Measurements from ENCODE around the gene PLEKHA4. TPM values are rescaled to one million over a fixed set of nuclear protein-coding genes. Genes with fewer than 3 reads are reported as not detected.

The PLEKHA4 gene
- 1 to 10 TPM; 6.6 to 7.0 TPM for total RNA-seq
- 19.7 TPM for polyA plus RNA-seq (2013, experiment 1 of 2)
- 15.2 TPM for polyA plus RNA-seq (2013, experiment 2 of 2)
- long read RNA-seq, experiment 1, partial matches to known transcripts: 1 of 4 reads
- long read RNA-seq, experiment 1, other reads (novel, unspliced or antisense): 2 of 4 reads
- long read RNA-seq, experiment 2, transcript PLEKHA4-201 (20 exons, 3,088 nt): major isoform, 8 of 20 reads
- long read RNA-seq, experiment 2, partial matches to known transcripts: 1 of 20 reads
- long read RNA-seq, experiment 2, other reads (novel, unspliced or antisense): 10 of 20 reads
- long read RNA-seq, experiment 3, partial matches to known transcripts: 1 of 1 reads
- long read RNA-seq, experiment 3, other reads (novel, unspliced or antisense): 0 of 1 reads
- long read RNA-seq, experiment 4: 0 reads

- DNase-seq: peak; percentile 72
- H3K9ac ChIP-seq (ENCODE audit: extremely low read depth, low read length, poor library complexity, severe bottlenecking): no peak within 1 kb of the TSS
- H3K27ac ChIP-seq (ENCODE audit: low read depth, low read length): peak within 1 kb of the TSS; percentile 75
- 49 to 54% methylated on average over 4 to 11 of the region's 11 CpGs for WGBS, 2 experiments (ENCODE audit: insufficient coverage in 1 of 2, insufficient read length in 1 of 2)
- peaks cover 3% of the 10 kb centered on the region for H3K36me3 ChIP-seq (ENCODE audit: control insufficient read depth, insufficient read depth, low read length)
- Mint-ChIP-seq H3K27me3 (ENCODE audit: insufficient read depth) (no peaks in the 10 kb centered on the region), H3K36me3 (ENCODE audit: low read depth) (peaks cover 4% of the 10 kb centered on the region), H3K4me3 (no peak within 1 kb of the TSS), H3K4me1 (peaks cover 20% of the 10 kb centered on the region), H3K9me3 (no peaks in the 10 kb centered on the region), H3K27ac (peak within 1 kb of the TSS; percentile 39)
- no peak within 1 kb of the TSS for H3K4me3 ChIP-seq (ENCODE audit: low read length)
- H3K9me3 ChIP-seq (ENCODE audit: control insufficient read depth, low read length): no peaks in the 10 kb centered on the region
- no peaks in the 10 kb centered on the region for H3K4me1 ChIP-seq (ENCODE audit: control insufficient read depth, insufficient read depth, low read length)
- H3K27me3 ChIP-seq (ENCODE audit: control insufficient read depth, insufficient read depth, low read length, poor library complexity, severe bottlenecking): no peaks in the 10 kb centered on the region
- no peak for TF ChIP-seq CTCF (conservative IDR thresholded peaks at IDR 0.05)
Observed at GRCh38 chr19:48868114-48868886, at the start of gene PLEKHA4. PLEKHA4 (minus strand) TSS chr19:48868617; CDS start chr19:48867620, 997 bp downstream.

GRCh38 chr19:48918071-48918470 is 49.7 kb upstream of the PLEKHA4 start:
- Histone ChIP-seq H3K27ac (ENCODE audit: low read depth, low read length) (no peak overlapping the region), H3K36me3 (ENCODE audit: control insufficient read depth, insufficient read depth, low read length) (peaks cover 40% of the 10 kb centered on the region), H3K4me3 (ENCODE audit: low read length) (no peak overlapping the region), H3K9ac (ENCODE audit: extremely low read depth, low read length, poor library complexity, severe bottlenecking) (no peak overlapping the region), H3K9me3 (ENCODE audit: control insufficient read depth, low read length) (no peaks in the 10 kb centered on the region), H3K27me3 (ENCODE audit: control insufficient read depth, insufficient read depth, low read length, poor library complexity, severe bottlenecking) (no peaks in the 10 kb centered on the region), H3K4me1 (ENCODE audit: control insufficient read depth, insufficient read depth, low read length) (no peaks in the 10 kb centered on the region)
- Mint-ChIP-seq H3K4me3 (no peak overlapping the region), H3K27ac (no peak overlapping the region), H3K4me1 (no peaks in the 10 kb centered on the region), H3K36me3 (ENCODE audit: low read depth) (peaks cover 56% of the 10 kb centered on the region), H3K27me3 (ENCODE audit: insufficient read depth) (no peaks in the 10 kb centered on the region), H3K9me3 (no peaks in the 10 kb centered on the region)
- TF ChIP-seq CTCF (conservative IDR thresholded peaks at IDR 0.05): no peak
- DNase-seq: no peak
- 87 to 100% methylated on average over 4 to 6 of the region's 6 CpGs for WGBS, 2 experiments (ENCODE audit: insufficient coverage in 1 of 2, insufficient read length in 1 of 2)

GRCh38 chr19:48915757-48916156 is 47.3 kb upstream of the PLEKHA4 start:
- no peak overlapping the region for H3K9ac ChIP-seq (ENCODE audit: extremely low read depth, low read length, poor library complexity, severe bottlenecking)
- no peak overlapping the region for H3K27ac ChIP-seq (ENCODE audit: low read depth, low read length)
- H3K36me3 ChIP-seq (ENCODE audit: control insufficient read depth, insufficient read depth, low read length): peaks cover 49% of the 10 kb centered on the region
- 20 to 85% methylated on average over 1 to 7 of the region's 8 CpGs for WGBS, 2 experiments (ENCODE audit: insufficient coverage in 1 of 2, insufficient read length in 1 of 2)
- TF ChIP-seq CTCF (conservative IDR thresholded peaks at IDR 0.05): no peak
- no peak overlapping the region for H3K4me3 ChIP-seq (ENCODE audit: low read length)
- H3K9me3 Mint-ChIP-seq: no peaks in the 10 kb centered on the region
- no peak overlapping the region for H3K27ac Mint-ChIP-seq
- no peaks in the 10 kb centered on the region for H3K27me3 Mint-ChIP-seq (ENCODE audit: insufficient read depth)
- peaks cover 57% of the 10 kb centered on the region for H3K36me3 Mint-ChIP-seq (ENCODE audit: low read depth)
- no peak for DNase-seq
- no peaks in the 10 kb centered on the region for H3K4me1 ChIP-seq (ENCODE audit: control insufficient read depth, insufficient read depth, low read length)
- no peaks in the 10 kb centered on the region for H3K9me3 ChIP-seq (ENCODE audit: control insufficient read depth, low read length)
- H3K4me3 Mint-ChIP-seq: no peak overlapping the region
- no peaks in the 10 kb centered on the region for H3K27me3 ChIP-seq (ENCODE audit: control insufficient read depth, insufficient read depth, low read length, poor library complexity, severe bottlenecking)
- no peaks in the 10 kb centered on the region for H3K4me1 Mint-ChIP-seq
